GM23248 (cell line): ENCODE measurements around the gene ABL2. TPM values are rescaled to one million over a fixed set of nuclear protein-coding genes. Genes with fewer than 3 reads are reported as not detected.
A peak's percentile ranks its signal among the peaks of the same experiment; 100 is the strongest.

Experiments used
- DNase-seq: peaks from one replicate; pipeline ENCODE4 v3.0.0-alpha.2; 2015
- H2AFZ ChIP-seq: fragments of 200-600 bp; sonication (generic); 2 replicates; pipeline ENCODE4 v1.6.1; 2016; ENCODE audit warnings: antibody characterized with exemption
- H3F3A ChIP-seq: fragments of 200-600 bp; sonication (generic); 2 replicates; pipeline ENCODE4 v1.6.1; 2016; ENCODE audit warnings: mild to moderate bottlenecking, antibody characterized with exemption, mixed run types; ENCODE audit not compliant: insufficient read depth
- H3K27ac ChIP-seq: fragments of 200-600 bp; sonication (generic); 2 replicates; pipeline ENCODE4 v1.5.1; 2016; ENCODE audit warnings: mild to moderate bottlenecking
- H3K27me3 ChIP-seq: fragments of 200-600 bp; sonication (generic); replicated peaks from 2 replicates; pipeline ENCODE4 v1.6.1; 2016; ENCODE audit warnings: mild to moderate bottlenecking; ENCODE audit not compliant: insufficient read depth
- H3K36me3 ChIP-seq: fragments of 200-600 bp; sonication (generic); 2 replicates; pipeline ENCODE4 v1.6.1; 2016; ENCODE audit warnings: low read depth, mild to moderate bottlenecking
- H3K4me1 ChIP-seq: fragments of 200-600 bp; sonication (generic); 2 replicates; pipeline ENCODE4 v1.6.1; 2016; ENCODE audit warnings: mild to moderate bottlenecking; ENCODE audit not compliant: insufficient read depth
- H3K4me2 ChIP-seq: fragments of 200-600 bp; sonication (generic); one replicate; pipeline ENCODE4 v1.6.1; 2016; ENCODE audit warnings: mild to moderate bottlenecking; ENCODE audit not compliant: unreplicated experiment
- H3K4me3 ChIP-seq: fragments of 200-600 bp; sonication (generic); 2 replicates; pipeline ENCODE4 v1.5.1; 2016; ENCODE audit warnings: mild to moderate bottlenecking
- H3K79me2 ChIP-seq: fragments of 200-600 bp; sonication (generic); 2 replicates; pipeline ENCODE4 v1.6.1; 2016; ENCODE audit warnings: mild to moderate bottlenecking; ENCODE audit not compliant: insufficient read depth
- H3K9ac ChIP-seq: fragments of 200-600 bp; sonication (generic); 2 replicates; pipeline ENCODE4 v1.6.1; 2016; ENCODE audit warnings: mild to moderate bottlenecking
- H3K9me2 ChIP-seq: fragments of 200-600 bp; sonication (generic); 2 replicates; pipeline ENCODE4 v1.6.1; 2016; ENCODE audit warnings: mixed run types, mild to moderate bottlenecking, moderate library complexity; ENCODE audit not compliant: insufficient read depth
- H3K9me3 ChIP-seq: fragments of 200-600 bp; sonication (generic); one replicate; pipeline ENCODE4 v1.6.1; 2017; ENCODE audit warnings: low read depth
- H4K20me1 ChIP-seq: fragments of 200-600 bp; sonication (generic); 2 replicates; pipeline ENCODE4 v1.6.0; 2016; ENCODE audit not compliant: insufficient read depth
- EZH2 ChIP-seq: fragments of 200-600 bp; sonication (generic); IDR thresholded peaks from 2 replicates; pipeline ENCODE4 v1.6.1; 2018; ENCODE audit warnings: antibody characterized with exemption, mild to moderate bottlenecking; ENCODE audit not compliant: insufficient read depth, poor library complexity, severe bottlenecking
- EZH2phosphoT487 ChIP-seq: fragments of 200-600 bp; sonication (generic); IDR thresholded peaks from 2 replicates; pipeline ENCODE4 v1.6.1; 2018; ENCODE audit warnings: antibody characterized with exemption, moderate library complexity, mild to moderate bottlenecking, low read depth; ENCODE audit not compliant: insufficient read depth
- WGBS, 2 experiments: methylation state at CpG; one replicate each; pipeline ENCODE4 v1.1.6; 2015 to 2017; ENCODE audit warnings: low lambda C conversion rate in 2 of 2, low coverage in 1 of 2; ENCODE audit errors: missing lambda C conversion rate in 2 of 2; 5-methylcytosine and 5-hydroxymethylcytosine counted together
- in situ Hi-C: fragments of 300-500 bp; cut with MboI; formaldehyde crosslinking; loops from 2 replicates; pipeline ENCODE4 v1.15.0; 2020
- polyA plus RNA-seq: library from polyadenylated mRNA; unstranded; fragments of >200 nt; fragmentation: Nextera tagmentation; extraction: Ambion mirVana; gene quantifications from 2 replicates; pipeline ENCODE4 v1.2.1, GENCODE V29; 2016
- total RNA-seq: library from RNA; depleted of rRNA; stranded (reverse); fragments of >200 nt; shearing (Covaris generic); gene quantifications from 2 replicates; pipeline ENCODE4 v1.2.3, GENCODE V29; 2014

ABL2 gene
- total and polyA plus RNA-seq, 2 experiments from 2014 or later, result 13.2 to 38.6 TPM

DNA sequence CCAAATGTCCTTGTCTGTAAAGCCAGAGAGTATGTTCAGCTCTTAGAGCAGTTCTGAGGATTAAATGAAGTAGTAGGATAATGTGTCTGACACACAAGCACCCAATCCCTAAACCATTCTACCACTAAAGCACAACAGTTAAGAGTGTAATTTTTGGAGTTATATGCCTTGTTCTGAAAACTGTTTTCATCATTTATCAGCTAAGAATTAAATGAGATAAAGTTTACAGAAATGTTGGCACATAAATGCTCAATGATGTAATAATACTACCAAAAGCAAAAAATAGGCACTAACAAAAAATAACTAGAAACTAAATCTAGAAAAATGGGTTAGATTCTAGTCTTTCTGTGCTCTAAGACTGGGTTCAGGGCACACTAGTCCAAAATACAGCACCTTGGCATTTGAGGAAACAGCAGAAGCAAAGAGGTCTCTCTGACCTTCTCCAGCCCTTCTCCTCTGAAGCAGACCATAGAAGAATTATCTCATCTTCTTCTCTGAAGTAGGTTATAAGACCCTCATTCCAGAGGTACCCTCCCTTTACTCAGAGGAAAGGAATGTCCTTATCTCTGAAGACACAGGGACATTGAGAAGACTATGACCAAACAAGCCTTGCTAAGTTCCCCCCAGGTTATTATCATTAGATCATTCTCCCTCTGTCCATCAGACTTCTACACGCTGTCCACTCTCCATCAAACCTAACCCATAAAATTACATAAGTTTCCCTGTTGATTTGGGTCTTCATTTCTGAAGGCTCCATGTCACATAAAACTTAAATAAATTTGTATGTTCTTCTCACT is 20.6 kb downstream of the ABL2 start:
- in situ Hi-C loops, result no loop called here
- DNase-seq, result no peak
- Histone ChIP-seq H3F3A (no peaks in the 10 kb centered on the region), H3K4me3 (no peak overlapping the region), H3K27me3 (no peaks in the 10 kb centered on the region), H2AFZ (no peak overlapping the region), H3K4me2 (no peak overlapping the region), H3K27ac (no peak overlapping the region), H3K9me3 (no peaks in the 10 kb centered on the region), H3K4me1 (peaks cover 5% of the 10 kb centered on the region; the same call in 1 of the 2 replicates), H3K36me3 (no peaks in the 10 kb centered on the region), H3K9me2 (no peaks in the 10 kb centered on the region), H3K79me2 (peaks cover 93% of the 10 kb centered on the region), H3K9ac (no peak overlapping the region), H4K20me1 (no peaks in the 10 kb centered on the region)
- 94 to 100% methylated on average over 1 of the region's 1 CpG for WGBS, 2 experiments
- TF ChIP-seq EZH2 (no peak), EZH2phosphoT487 (no peak)

- H2AFZ ChIP-seq, result peak overlapping the region; percentile 51
- no peaks in the 10 kb centered on the region for H3K9me3 ChIP-seq
- H3K27ac ChIP-seq, result no peak overlapping the region
- in situ Hi-C loops, result no loop called here
- H3K4me1 ChIP-seq, result peaks cover 5% of the 10 kb centered on the region; the same call in 1 of the 2 replicates
- H3K79me2 ChIP-seq, result peaks cover 96% of the 10 kb centered on the region
- H4K20me1 ChIP-seq, result no peaks in the 10 kb centered on the region
- no peaks in the 10 kb centered on the region for H3K36me3 ChIP-seq
- 40 to 43% methylated on average over 3 of the region's 3 CpGs for WGBS, 2 experiments
- no peaks in the 10 kb centered on the region for H3F3A ChIP-seq
- peak overlapping the region; percentile 24 for H3K4me2 ChIP-seq
- H3K27me3 ChIP-seq, result no peaks in the 10 kb centered on the region
- H3K9ac ChIP-seq, result peak overlapping the region; percentile 16; the same call in 1 of the 2 replicates
- H3K9me2 ChIP-seq, result no peaks in the 10 kb centered on the region
- DNase-seq, result no peak
- TF ChIP-seq EZH2phosphoT487 (no peak), EZH2 (no peak)
- no peak overlapping the region for H3K4me3 ChIP-seq
Measured at GRCh38 chr1:179206812-179207211, 22.7 kb downstream of the ABL2 start.

- peaks cover 5% of the 10 kb centered on the region; the same call in 1 of the 2 replicates for H3K4me1 ChIP-seq
- no peaks in the 10 kb centered on the region for H4K20me1 ChIP-seq
- H3K4me2 ChIP-seq, result no peak overlapping the region
- no peaks in the 10 kb centered on the region for H3K36me3 ChIP-seq
- no peak overlapping the region for H3K4me3 ChIP-seq
- in situ Hi-C loops, result no loop called here
- H3K9me3 ChIP-seq, result no peaks in the 10 kb centered on the region
- no peaks in the 10 kb centered on the region for H3F3A ChIP-seq
- TF ChIP-seq EZH2phosphoT487, result no peak
- no peak for TF ChIP-seq EZH2
- no peak overlapping the region for H3K27ac ChIP-seq
- H3K9ac ChIP-seq, result no peak overlapping the region
- 94 to 99% methylated on average over 4 of the region's 4 CpGs for WGBS, 2 experiments
- no peak overlapping the region for H2AFZ ChIP-seq
- DNase-seq, result no peak
- H3K9me2 ChIP-seq, result no peaks in the 10 kb centered on the region
- H3K27me3 ChIP-seq, result no peaks in the 10 kb centered on the region
- H3K79me2 ChIP-seq, result peaks cover 94% of the 10 kb centered on the region
Measured at GRCh38 chr1:179205284-179205683, 24.2 kb downstream of the ABL2 start.

- Histone ChIP-seq H3K79me2 (peaks cover 91% of the 10 kb centered on the region), H3K4me3 (no peak overlapping the region), H4K20me1 (no peaks in the 10 kb centered on the region), H3K36me3 (no peaks in the 10 kb centered on the region), H3K9me3 (no peaks in the 10 kb centered on the region), H3K4me2 (no peak overlapping the region), H3K9ac (no peak overlapping the region), H3K27me3 (no peaks in the 10 kb centered on the region), H2AFZ (no peak overlapping the region), H3K27ac (no peak overlapping the region), H3K9me2 (no peaks in the 10 kb centered on the region), H3F3A (no peaks in the 10 kb centered on the region), H3K4me1 (no peaks in the 10 kb centered on the region)
- no peak for DNase-seq
- no peak for TF ChIP-seq EZH2phosphoT487
- no peak for TF ChIP-seq EZH2
- WGBS, 2 experiments, result 95 to 98% methylated on average over 1 of the region's 1 CpG
- in situ Hi-C loops, result no loop called here
Measured at GRCh38 chr1:179202161-179202560, 27.3 kb downstream of the ABL2 start.
